Gastrocnemius medialis (tissue), 4 donors: ENCODE results near the gene L3HYPDH.

Source experiments
- CTCF ChIP-seq, 5 experiments: fragments of 450-650 bp in 3 of 5; fragments of 200-600 bp in 2 of 5; sonication (generic) in 2 of 5; IDR thresholded peaks in 4 of 5; conservative IDR thresholded peaks in 1 of 5; 1 replicate in 4 of 5; 2 replicates in 1 of 5; pipeline ENCODE4 v1.5.1; 2016 to 2019; ENCODE audit warnings: antibody characterized with exemption in 5 of 5, mild to moderate bottlenecking in 3 of 5, moderate library complexity in 3 of 5
- POLR2A ChIP-seq, 2 donors: fragments of 450-650 bp; IDR thresholded peaks; one replicate each; pipeline ENCODE4 v1.6.1; 2017; ENCODE audit warnings: antibody characterized with exemption in 2 of 2, mild to moderate bottlenecking in 2 of 2, moderate library complexity in 2 of 2

- TF ChIP-seq CTCF (IDR thresholded peaks at IDR 0.05 in 4 of 5, conservative IDR thresholded peaks at IDR 0.05 in 1 of 5) (no peak), POLR2A (IDR thresholded peaks at IDR 0.05) (no peak)
These were observed 36.0 kb upstream of the L3HYPDH start for GRCh38 chr14:59520224-59520623.
